MM.1S (cell line): ENCODE measurements around the gene AKR7A3.

Experiments
- DNase-seq: peaks from one replicate; pipeline ENCODE4 v3.0.0-alpha.2; 2015
- H2AFZ ChIP-seq: fragments of 300-600 bp; sonication (generic); 2 replicates; pipeline ENCODE4 v1.6.0; 2016; ENCODE audit warnings: antibody characterized with exemption, low read length
- H3F3A ChIP-seq: fragments of 300-600 bp; sonication (generic); 2 replicates; pipeline ENCODE4 v1.6.1; 2016; ENCODE audit warnings: mild to moderate bottlenecking, antibody characterized with exemption, low read length, moderate library complexity, mixed read lengths; ENCODE audit not compliant: insufficient read depth
- H3K27ac ChIP-seq: fragments of 300-600 bp; sonication (generic); 2 replicates; pipeline ENCODE4 v1.5.1; 2016; ENCODE audit warnings: mild to moderate bottlenecking, low read length
- H3K27me3 ChIP-seq: fragments of 300-600 bp; sonication (generic); replicated peaks from 2 replicates; pipeline ENCODE4 v1.6.0; 2016; ENCODE audit warnings: low read length; ENCODE audit not compliant: insufficient read depth
- H3K36me3 ChIP-seq: fragments of 300-600 bp; sonication (generic); replicated peaks from 2 replicates; pipeline ENCODE4 v1.6.1; 2016; ENCODE audit warnings: mild to moderate bottlenecking, low read length, mixed read lengths; ENCODE audit not compliant: insufficient read depth
- H3K4me1 ChIP-seq: fragments of 300-600 bp; sonication (generic); 2 replicates; pipeline ENCODE4 v1.6.1; 2016; ENCODE audit warnings: low read length, mixed read lengths
- H3K4me2 ChIP-seq: fragments of 300-600 bp; sonication (generic); 2 replicates; pipeline ENCODE4 v1.6.0; 2016; ENCODE audit warnings: low read depth, low read length
- H3K4me3 ChIP-seq: fragments of 300-600 bp; sonication (generic); 2 replicates; pipeline ENCODE4 v1.5.1; 2016; ENCODE audit warnings: low read length, mixed read lengths
- H3K79me2 ChIP-seq: fragments of 300-600 bp; sonication (generic); 2 replicates; pipeline ENCODE4 v1.6.1; 2016; ENCODE audit warnings: mixed run types, low read length, mixed read lengths
- H3K9ac ChIP-seq: fragments of 300-600 bp; sonication (generic); 2 replicates; pipeline ENCODE4 v1.6.1; 2016; ENCODE audit warnings: low read length, mixed read lengths
- H3K9me2 ChIP-seq: fragments of 300-600 bp; sonication (generic); replicated peaks from 2 replicates; pipeline ENCODE4 v1.6.1; 2016; ENCODE audit warnings: mild to moderate bottlenecking, low read length, mixed read lengths; ENCODE audit not compliant: insufficient read depth
- H3K9me3 ChIP-seq: fragments of 300-600 bp; sonication (generic); replicated peaks from 2 replicates; pipeline ENCODE4 v1.6.1; 2016; ENCODE audit warnings: mild to moderate bottlenecking, low read length, mixed read lengths; ENCODE audit not compliant: insufficient read depth
- H4K20me1 ChIP-seq: fragments of 300-600 bp; sonication (generic); 2 replicates; pipeline ENCODE4 v1.6.1; 2016; ENCODE audit warnings: mild to moderate bottlenecking, low read length, moderate library complexity, mixed read lengths; ENCODE audit not compliant: insufficient read depth
- CTCF ChIP-seq: fragments of 300-600 bp; sonication (generic); IDR thresholded peaks from 2 replicates; pipeline ENCODE4 v1.5.1; 2016; ENCODE audit warnings: antibody characterized with exemption, low read length, mixed read lengths
- EZH2 ChIP-seq: fragments of 300-600 bp; sonication (generic); optimal IDR thresholded peaks from 2 replicates; pipeline ENCODE3; 2017; ENCODE audit warnings: low read depth, mild to moderate bottlenecking, antibody characterized with exemption, low read length, mixed read lengths
- EZH2phosphoT487 ChIP-seq: fragments of 300-600 bp; sonication (generic); IDR thresholded peaks from 2 replicates; pipeline ENCODE4 v1.6.1; 2018; ENCODE audit warnings: antibody characterized with exemption, low read length

The AKR7A3 gene

GRCh38 chr1:19240673-19241538 is 47.7 kb downstream of the AKR7A3 start:
- no peaks in the 10 kb centered on the region for H3K9me3 ChIP-seq
- no peaks in the 10 kb centered on the region for H3K9me2 ChIP-seq
- H3K9ac ChIP-seq: no peak overlapping the region
- no peak overlapping the region for H2AFZ ChIP-seq
- H3K79me2 ChIP-seq: peaks cover 2% of the 10 kb centered on the region
- H3F3A ChIP-seq: no peaks in the 10 kb centered on the region
- no peaks in the 10 kb centered on the region for H4K20me1 ChIP-seq
- peak; percentile 49 for DNase-seq
- peaks cover 10% of the 10 kb centered on the region for H3K36me3 ChIP-seq
- H3K27me3 ChIP-seq: no peaks in the 10 kb centered on the region
- no peak overlapping the region for H3K4me2 ChIP-seq
- H3K4me3 ChIP-seq: no peak overlapping the region
- H3K27ac ChIP-seq: no peak overlapping the region
- peak; percentile 85 for TF ChIP-seq CTCF
- no peak for TF ChIP-seq EZH2phosphoT487
- H3K4me1 ChIP-seq: no peaks in the 10 kb centered on the region

DNA sequence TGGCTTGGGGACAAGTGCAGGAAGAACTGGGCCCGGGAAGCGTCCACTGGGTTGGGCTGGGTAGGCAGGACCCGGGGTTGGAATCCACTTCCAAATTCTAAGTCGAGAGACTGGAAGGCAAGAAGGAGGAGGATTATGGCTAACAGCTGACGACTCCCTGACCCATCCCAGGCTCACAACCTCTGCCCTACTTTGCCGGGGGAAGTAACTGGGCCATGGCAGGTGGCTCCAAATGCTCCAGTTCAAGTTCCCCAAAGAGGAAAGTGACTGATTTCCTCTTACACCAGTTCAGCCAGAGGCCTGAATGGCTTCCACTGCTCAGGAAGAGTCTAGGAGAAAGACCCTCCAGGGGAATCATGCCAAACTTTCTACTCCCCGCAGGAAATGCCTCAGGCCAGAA is 48.7 kb downstream of the AKR7A3 start:
- H3K4me3 ChIP-seq: no peak overlapping the region
- no peak overlapping the region for H2AFZ ChIP-seq
- H3K4me2 ChIP-seq: no peak overlapping the region
- no peaks in the 10 kb centered on the region for H3K27me3 ChIP-seq
- no peak for DNase-seq
- no peak overlapping the region for H3K27ac ChIP-seq
- peaks cover 10% of the 10 kb centered on the region for H3K36me3 ChIP-seq
- H3K9me2 ChIP-seq: no peaks in the 10 kb centered on the region
- H3F3A ChIP-seq: no peaks in the 10 kb centered on the region
- H3K79me2 ChIP-seq: no peaks in the 10 kb centered on the region
- TF ChIP-seq EZH2 (no peak), CTCF (no peak), EZH2phosphoT487 (no peak)
- H4K20me1 ChIP-seq: no peaks in the 10 kb centered on the region
- H3K4me1 ChIP-seq: no peaks in the 10 kb centered on the region
- H3K9ac ChIP-seq: no peak overlapping the region
- H3K9me3 ChIP-seq: no peaks in the 10 kb centered on the region

DNA sequence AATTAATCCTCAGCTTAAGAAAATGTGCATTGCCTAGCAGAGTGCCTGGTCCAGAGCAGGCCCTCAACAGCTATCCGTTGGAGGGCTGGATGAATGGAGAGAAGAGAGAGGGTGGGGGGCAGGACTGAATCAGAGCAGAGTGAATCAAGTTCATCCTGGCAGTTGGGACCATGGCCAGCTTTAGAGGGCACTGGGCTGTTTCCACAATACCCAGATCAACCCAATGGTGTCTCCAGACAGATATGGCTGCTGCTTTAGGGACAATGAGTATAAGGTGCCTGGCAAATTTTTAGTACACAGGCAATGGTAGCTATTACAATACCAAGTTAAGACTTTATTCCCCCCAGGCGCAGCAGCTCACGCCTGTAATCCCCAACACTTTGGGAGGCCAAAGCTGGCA is 54.3 kb downstream of the AKR7A3 start:
- TF ChIP-seq CTCF (no peak), EZH2 (no peak), EZH2phosphoT487 (no peak)
- no peaks in the 10 kb centered on the region for H3F3A ChIP-seq
- no peaks in the 10 kb centered on the region for H3K4me1 ChIP-seq

More for the DNA sequence above, 54.3 kb downstream of the AKR7A3 start:
- H3K4me3 ChIP-seq: no peak overlapping the region
- peaks cover 9% of the 10 kb centered on the region for H3K36me3 ChIP-seq
- H3K4me2 ChIP-seq: no peak overlapping the region
- no peak overlapping the region for H3K9ac ChIP-seq
- H3K79me2 ChIP-seq: no peaks in the 10 kb centered on the region
- H3K27me3 ChIP-seq: no peaks in the 10 kb centered on the region
- no peaks in the 10 kb centered on the region for H3K9me3 ChIP-seq
- DNase-seq: no peak
- no peaks in the 10 kb centered on the region for H3K9me2 ChIP-seq
- no peak overlapping the region for H2AFZ ChIP-seq
- H4K20me1 ChIP-seq: no peaks in the 10 kb centered on the region
- no peak overlapping the region for H3K27ac ChIP-seq
